GM12801 (cell line): ENCODE measurements around the gene TBC1D4.

Experiments used
- CTCF ChIP-seq: IDR thresholded peaks from one replicate; pipeline ENCODE4 v1.5.1; 2011; ENCODE audit warnings: control low read depth; ENCODE audit not compliant: insufficient read length; ENCODE audit errors: extremely low read depth

The TBC1D4 gene

DNA sequence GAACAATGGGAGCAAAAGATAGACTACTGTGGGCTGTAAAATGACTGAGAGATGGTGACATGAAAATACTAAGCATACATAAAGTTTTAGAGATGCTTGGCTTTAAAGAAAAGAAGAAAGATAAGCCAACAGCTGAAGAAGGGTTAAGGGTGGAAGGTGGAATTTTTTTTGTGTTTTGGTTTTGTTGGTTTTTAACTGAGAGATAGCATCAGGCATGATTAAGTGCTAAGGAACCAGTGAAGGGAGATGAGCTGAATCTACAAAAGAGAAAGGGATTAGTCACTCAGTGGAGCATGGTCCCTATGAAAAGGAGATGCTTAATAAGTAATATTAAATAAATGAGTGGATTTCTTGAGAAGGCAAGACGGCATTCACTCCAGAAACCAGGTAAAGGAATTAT lies 12.5 kb upstream of the TBC1D4 start:
- TF ChIP-seq CTCF: no peak

- no peak for TF ChIP-seq CTCF
Observed at GRCh38 chr13:75493156-75493555, 11.2 kb upstream of the TBC1D4 start.

- TF ChIP-seq CTCF: no peak
Observed at GRCh38 chr13:75492389-75492788, 10.4 kb upstream of the TBC1D4 start.

GRCh38 chr13:75491376-75491775 lies 9.4 kb upstream of the TBC1D4 start:
- TF ChIP-seq CTCF: no peak

DNA sequence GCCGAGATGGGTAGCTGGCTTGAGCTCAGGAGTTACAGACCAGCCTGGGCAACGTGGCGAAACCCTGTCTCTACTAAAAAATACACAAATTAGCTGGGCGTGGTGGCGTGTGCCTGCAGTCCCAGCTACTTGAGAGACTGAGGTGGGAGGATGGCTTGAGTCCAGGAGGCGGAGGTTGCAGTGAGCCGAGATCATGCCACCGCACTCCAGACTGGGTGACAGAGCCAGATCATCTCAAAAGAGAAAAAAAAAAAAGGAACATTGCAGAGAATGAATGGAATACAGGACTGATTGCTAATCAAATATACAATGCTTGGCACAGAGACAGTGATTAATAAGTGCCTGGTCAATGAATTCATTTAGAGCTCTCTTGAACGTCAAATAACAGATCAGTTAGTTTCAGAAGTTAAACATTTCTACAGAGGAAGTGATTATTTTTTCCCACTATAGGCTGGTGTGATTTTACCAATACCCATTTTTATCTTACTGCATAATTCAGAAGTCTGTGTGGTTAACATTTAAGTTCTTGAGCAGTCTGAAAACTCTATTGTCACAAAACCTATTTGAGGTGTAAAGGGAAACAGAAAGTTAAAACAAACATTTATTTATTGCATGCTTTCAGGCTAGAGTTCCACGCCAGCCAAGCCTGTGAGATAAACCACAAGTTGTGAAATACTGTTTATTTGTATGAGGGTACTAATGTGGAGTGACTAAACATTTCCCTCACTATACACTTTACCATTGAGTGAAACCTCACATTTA lies 7.7 kb upstream of the TBC1D4 start:
- no peak for TF ChIP-seq CTCF

GRCh38 chr13:75486146-75487062 lies 4.4 kb upstream of the TBC1D4 start:
- TF ChIP-seq CTCF: no peak

GRCh38 chr13:75485286-75486062 lies 3.5 kb upstream of the TBC1D4 start:
- TF ChIP-seq CTCF: no peak
